SJSA1 (cell line): ENCODE data around the gene CGN. TPM values are rescaled to one million over a fixed set of nuclear protein-coding genes. Genes with fewer than 3 reads are reported as not detected.

Experiments used
- DNase-seq, 2 experiments: peaks; one replicate each; pipeline ENCODE4 v3.0.0-alpha.2; 2015 to 2020; ENCODE audit warnings: low spot score in 2 of 2, low read depth in 1 of 2
- H3K27ac ChIP-seq: fragments of 250-450 bp; sonication (Bioruptor Pico); 2 replicates; pipeline ENCODE4 v1.5.1; 2020; ENCODE audit warnings: mild to moderate bottlenecking, moderate library complexity
- H3K27me3 ChIP-seq: fragments of 250-450 bp; sonication (Bioruptor Pico); replicated peaks from 2 replicates; pipeline ENCODE4 v1.5.1; 2020; ENCODE audit warnings: mild to moderate bottlenecking, moderate library complexity
- H3K36me3 ChIP-seq: fragments of 250-450 bp; sonication (Bioruptor Pico); 2 replicates; pipeline ENCODE4 v1.5.1; 2020; ENCODE audit warnings: mild to moderate bottlenecking
- H3K4me1 ChIP-seq: fragments of 250-450 bp; sonication (Bioruptor Pico); replicated peaks from 2 replicates; pipeline ENCODE4 v1.6.1; 2021; ENCODE audit warnings: mild to moderate bottlenecking
- H3K4me3 ChIP-seq: fragments of 250-450 bp; sonication (Bioruptor Pico); 2 replicates; pipeline ENCODE4 v1.5.1; 2020; ENCODE audit warnings: mild to moderate bottlenecking
- H3K9me3 ChIP-seq: fragments of 250-450 bp; sonication (Bioruptor Pico); replicated peaks from 2 replicates; pipeline ENCODE4 v1.5.1; 2020; ENCODE audit warnings: mild to moderate bottlenecking
- total RNA-seq: library from RNA; depleted of rRNA; stranded (reverse); fragments of >200 nt; shearing (Covaris generic); gene quantifications from 2 replicates; pipeline ENCODE4 v1.2.3, GENCODE V29; 2014; rRNA removed

Gene CGN, protein sequence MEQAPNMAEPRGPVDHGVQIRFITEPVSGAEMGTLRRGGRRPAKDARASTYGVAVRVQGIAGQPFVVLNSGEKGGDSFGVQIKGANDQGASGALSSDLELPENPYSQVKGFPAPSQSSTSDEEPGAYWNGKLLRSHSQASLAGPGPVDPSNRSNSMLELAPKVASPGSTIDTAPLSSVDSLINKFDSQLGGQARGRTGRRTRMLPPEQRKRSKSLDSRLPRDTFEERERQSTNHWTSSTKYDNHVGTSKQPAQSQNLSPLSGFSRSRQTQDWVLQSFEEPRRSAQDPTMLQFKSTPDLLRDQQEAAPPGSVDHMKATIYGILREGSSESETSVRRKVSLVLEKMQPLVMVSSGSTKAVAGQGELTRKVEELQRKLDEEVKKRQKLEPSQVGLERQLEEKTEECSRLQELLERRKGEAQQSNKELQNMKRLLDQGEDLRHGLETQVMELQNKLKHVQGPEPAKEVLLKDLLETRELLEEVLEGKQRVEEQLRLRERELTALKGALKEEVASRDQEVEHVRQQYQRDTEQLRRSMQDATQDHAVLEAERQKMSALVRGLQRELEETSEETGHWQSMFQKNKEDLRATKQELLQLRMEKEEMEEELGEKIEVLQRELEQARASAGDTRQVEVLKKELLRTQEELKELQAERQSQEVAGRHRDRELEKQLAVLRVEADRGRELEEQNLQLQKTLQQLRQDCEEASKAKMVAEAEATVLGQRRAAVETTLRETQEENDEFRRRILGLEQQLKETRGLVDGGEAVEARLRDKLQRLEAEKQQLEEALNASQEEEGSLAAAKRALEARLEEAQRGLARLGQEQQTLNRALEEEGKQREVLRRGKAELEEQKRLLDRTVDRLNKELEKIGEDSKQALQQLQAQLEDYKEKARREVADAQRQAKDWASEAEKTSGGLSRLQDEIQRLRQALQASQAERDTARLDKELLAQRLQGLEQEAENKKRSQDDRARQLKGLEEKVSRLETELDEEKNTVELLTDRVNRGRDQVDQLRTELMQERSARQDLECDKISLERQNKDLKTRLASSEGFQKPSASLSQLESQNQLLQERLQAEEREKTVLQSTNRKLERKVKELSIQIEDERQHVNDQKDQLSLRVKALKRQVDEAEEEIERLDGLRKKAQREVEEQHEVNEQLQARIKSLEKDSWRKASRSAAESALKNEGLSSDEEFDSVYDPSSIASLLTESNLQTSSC
- total RNA-seq = 0.26 and 1.2 TPM in 2 replicates

- Histone ChIP-seq H3K4me1 (peaks cover 25% of the 10 kb centered on the region), H3K27me3 (peaks cover 2% of the 10 kb centered on the region; the same call in 1 of the 2 replicates), H3K4me3 (peak within 1 kb of the TSS; percentile 55), H3K36me3 (no peaks in the 10 kb centered on the region), H3K9me3 (peaks cover 4% of the 10 kb centered on the region; the same call in 1 of the 2 replicates), H3K27ac (no peak within 1 kb of the TSS)
- peak; percentile 43 to 77 for DNase-seq
Observed at GRCh38 chr1:151510957-151511635, at the start of gene CGN. CGN (plus strand) TSS chr1:151511387; CDS start chr1:151518520, 7,133 bp downstream.

DNA sequence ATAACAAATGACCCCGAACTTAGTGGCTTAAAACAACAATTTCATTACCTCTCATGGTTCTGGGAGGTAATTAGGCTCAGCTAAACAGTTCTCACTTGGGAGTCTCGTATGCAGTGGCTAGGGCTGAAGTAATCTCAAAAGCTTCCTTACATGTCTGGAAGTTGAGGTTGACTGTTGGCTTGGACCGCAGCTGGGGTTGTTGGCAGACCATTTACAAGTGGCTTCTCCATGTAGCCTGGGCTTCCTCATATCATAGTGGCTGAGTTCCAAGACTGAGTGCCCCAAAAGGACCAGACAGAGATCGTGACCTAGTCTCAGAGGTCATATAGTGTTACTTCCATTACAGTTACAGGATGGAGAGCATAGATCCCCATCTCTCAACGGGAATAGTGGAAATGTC lies 49.5 kb upstream of the CGN start:
- Histone ChIP-seq H3K4me3 (no peak overlapping the region), H3K36me3 (no peaks in the 10 kb centered on the region; the same call in 1 of the 2 replicates), H3K27me3 (no peaks in the 10 kb centered on the region), H3K4me1 (peaks cover 23% of the 10 kb centered on the region), H3K9me3 (no peaks in the 10 kb centered on the region), H3K27ac (no peak overlapping the region)
- no peak for DNase-seq

GRCh38 chr1:151465026-151465425 lies 46.2 kb upstream of the CGN start:
- no peak for DNase-seq
- Histone ChIP-seq H3K27me3 (no peaks in the 10 kb centered on the region), H3K4me1 (peaks cover 11% of the 10 kb centered on the region), H3K9me3 (no peaks in the 10 kb centered on the region), H3K36me3 (no peaks in the 10 kb centered on the region), H3K27ac (no peak overlapping the region), H3K4me3 (no peak overlapping the region)

DNA sequence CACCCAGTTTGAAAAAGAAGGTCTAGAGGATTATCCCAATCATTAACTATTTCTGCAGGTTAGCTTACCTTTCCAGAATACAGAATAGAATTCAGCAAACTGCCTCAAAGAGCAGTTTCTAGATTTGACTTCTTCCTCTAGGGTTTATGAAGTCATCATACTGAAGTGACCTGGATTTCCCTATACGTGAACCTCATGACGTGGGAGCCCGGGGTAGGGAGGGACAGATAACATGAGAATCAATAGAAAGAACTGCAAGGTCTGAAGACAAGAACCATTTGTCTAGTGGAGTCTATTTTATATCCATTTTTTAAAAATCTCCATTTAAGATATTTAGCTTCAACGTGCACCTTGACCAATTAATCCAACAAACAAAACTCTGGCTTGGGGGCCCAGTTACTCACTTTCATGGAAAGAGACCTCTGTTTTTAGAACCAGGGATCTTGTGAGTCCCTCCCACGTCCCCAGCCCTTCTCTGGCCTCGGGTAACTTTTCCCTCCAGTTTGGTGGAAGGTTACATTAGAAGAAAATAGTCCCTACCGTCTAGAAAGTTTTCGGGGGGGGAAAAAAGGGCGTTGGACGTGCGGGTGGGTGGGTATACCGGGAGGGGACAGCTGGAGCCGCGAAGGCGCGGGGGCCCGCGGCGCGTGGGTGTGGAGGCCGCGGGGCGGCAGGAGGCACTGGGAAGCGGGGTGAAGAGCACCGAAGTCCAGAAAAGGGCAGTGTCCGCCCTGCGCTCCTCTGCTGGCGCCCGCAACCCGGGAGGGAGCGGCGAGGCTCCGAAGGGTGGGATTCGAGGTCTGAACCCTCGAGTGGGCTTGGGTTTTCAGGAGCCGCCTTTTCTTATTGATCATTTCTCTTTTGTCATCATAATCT lies 38.1 kb upstream of the CGN start:
- Histone ChIP-seq H3K36me3 (no peaks in the 10 kb centered on the region), H3K4me3 (peak overlapping the region; percentile 26), H3K27ac (0 out of 2 replicates have a peak overlapping the region, but pooled peaks have one; percentile 39), H3K9me3 (no peaks in the 10 kb centered on the region), H3K27me3 (no peaks in the 10 kb centered on the region), H3K4me1 (peaks cover 10% of the 10 kb centered on the region)
- DNase-seq = peak in 1 of 2 experiments; percentile 20

DNA sequence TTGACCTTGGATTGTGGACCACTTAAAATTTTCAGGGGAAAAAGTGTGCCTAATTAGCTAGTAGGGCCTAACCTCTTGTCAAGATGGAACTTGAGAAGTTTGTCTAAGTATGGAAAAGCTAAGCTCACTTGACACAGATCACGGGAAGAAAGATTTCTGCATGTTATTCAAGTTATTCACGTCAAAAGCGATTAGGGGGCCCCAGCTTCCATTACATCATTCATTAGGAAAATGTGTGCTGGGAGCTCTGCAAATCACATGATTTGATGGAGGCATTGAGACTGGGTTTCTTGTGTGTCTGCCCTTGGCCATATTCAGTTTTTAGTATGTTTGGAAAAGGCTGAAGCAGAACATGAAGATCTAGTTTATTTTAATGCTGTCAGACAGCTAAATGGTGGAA lies 36.4 kb upstream of the CGN start:
- no peaks in the 10 kb centered on the region for H3K27me3 ChIP-seq

DNA sequence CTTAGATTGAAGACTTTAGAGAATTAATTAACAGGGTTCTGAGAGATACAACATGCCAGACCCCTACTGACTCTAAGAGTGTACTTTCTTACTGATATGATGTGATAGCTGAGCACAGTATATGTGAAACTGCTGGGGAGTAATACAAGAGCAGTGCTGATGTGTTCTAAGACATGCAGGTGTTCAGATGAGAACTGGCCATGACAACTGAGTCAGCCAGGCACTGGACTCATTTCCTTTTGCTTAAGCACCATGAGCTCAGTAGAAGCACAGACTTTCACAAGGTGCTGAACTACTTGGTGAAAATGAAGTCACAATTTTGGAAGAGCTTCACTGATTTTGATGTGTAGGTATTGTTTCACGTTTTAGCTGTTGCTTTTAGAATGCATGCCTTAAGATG lies 36.0 kb upstream of the CGN start:
- Histone ChIP-seq H3K9me3 (no peaks in the 10 kb centered on the region), H3K27ac (no peak overlapping the region), H3K4me3 (no peak overlapping the region), H3K36me3 (no peaks in the 10 kb centered on the region), H3K27me3 (no peaks in the 10 kb centered on the region), H3K4me1 (peaks cover 30% of the 10 kb centered on the region)
- DNase-seq = no peak

More for the DNA sequence above, 36.4 kb upstream of the CGN start:
- peaks cover 26% of the 10 kb centered on the region for H3K4me1 ChIP-seq
- DNase-seq = no peak
- no peak overlapping the region for H3K27ac ChIP-seq
- no peaks in the 10 kb centered on the region for H3K36me3 ChIP-seq
- H3K9me3 ChIP-seq = no peaks in the 10 kb centered on the region
- no peak overlapping the region for H3K4me3 ChIP-seq

- Histone ChIP-seq H3K27ac (no peak overlapping the region), H3K36me3 (no peaks in the 10 kb centered on the region), H3K4me1 (peaks cover 31% of the 10 kb centered on the region), H3K27me3 (no peaks in the 10 kb centered on the region), H3K9me3 (no peaks in the 10 kb centered on the region), H3K4me3 (no peak overlapping the region)
- peak; percentile 56 to 60 for DNase-seq
Observed at GRCh38 chr1:151476083-151476482, 35.1 kb upstream of the CGN start.

DNA sequence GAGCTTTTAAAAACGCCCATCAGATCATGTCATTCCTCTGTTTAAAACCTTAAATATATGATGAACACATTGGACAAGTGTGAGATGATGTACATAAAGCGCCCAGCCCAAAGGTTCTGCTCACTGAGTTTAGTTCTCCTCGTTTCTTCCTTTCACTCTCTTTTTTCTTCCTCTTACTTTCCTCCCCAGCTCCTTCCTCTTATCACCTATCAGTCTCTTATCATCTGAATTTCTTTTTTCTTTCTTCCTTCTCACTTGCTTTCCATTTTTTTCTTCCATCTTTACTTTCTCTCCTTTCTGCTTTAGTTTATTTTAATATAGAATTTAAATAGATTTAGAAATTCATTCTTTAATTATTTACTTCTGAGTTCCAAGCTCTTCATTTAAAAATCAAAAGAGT lies 34.1 kb upstream of the CGN start:
- Histone ChIP-seq H3K27me3 (no peaks in the 10 kb centered on the region), H3K9me3 (peaks cover 1% of the 10 kb centered on the region), H3K27ac (no peak overlapping the region), H3K4me3 (no peak overlapping the region), H3K36me3 (no peaks in the 10 kb centered on the region), H3K4me1 (peaks cover 31% of the 10 kb centered on the region)
- no peak for DNase-seq

DNA sequence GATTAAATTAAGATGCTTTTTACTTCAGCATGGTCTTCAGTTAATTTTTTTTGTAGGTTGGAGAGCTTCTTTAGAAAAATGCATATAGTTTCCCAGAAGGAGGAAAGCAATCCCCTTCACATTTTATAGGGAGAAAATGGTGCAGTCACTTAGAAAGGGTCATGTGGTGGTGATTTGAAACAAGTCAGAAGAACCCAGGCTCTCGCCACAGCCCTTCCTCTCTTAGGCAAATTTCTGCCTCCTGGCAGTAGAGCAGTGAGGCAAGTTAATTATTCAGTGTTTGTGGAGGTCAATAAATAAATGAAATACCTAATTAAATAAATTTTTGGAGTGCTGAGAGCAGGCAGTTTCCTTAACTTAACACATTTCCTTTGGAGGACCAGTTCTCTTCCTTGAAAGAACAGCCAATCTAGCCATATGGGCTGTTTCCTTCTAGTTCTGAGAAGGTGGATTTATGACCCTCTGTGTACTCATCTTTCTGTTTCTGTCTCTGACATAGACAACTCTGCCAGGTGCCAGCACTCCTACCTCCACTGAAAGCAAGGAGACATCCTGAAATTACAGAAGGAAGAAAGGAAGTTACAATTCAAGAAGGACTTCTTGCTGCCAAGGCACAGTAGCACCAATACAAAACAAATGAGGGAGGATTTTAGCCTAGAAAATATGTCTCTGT lies 32.9 kb upstream of the CGN start:
- peak overlapping the region; percentile 92 for H3K27ac ChIP-seq
- H3K9me3 ChIP-seq = peaks cover 6% of the 10 kb centered on the region
- no peaks in the 10 kb centered on the region for H3K36me3 ChIP-seq
- peaks cover 31% of the 10 kb centered on the region for H3K4me1 ChIP-seq
- H3K27me3 ChIP-seq = no peaks in the 10 kb centered on the region
- no peak overlapping the region for H3K4me3 ChIP-seq
- DNase-seq = peak in 1 of 2 experiments; percentile 22

DNA sequence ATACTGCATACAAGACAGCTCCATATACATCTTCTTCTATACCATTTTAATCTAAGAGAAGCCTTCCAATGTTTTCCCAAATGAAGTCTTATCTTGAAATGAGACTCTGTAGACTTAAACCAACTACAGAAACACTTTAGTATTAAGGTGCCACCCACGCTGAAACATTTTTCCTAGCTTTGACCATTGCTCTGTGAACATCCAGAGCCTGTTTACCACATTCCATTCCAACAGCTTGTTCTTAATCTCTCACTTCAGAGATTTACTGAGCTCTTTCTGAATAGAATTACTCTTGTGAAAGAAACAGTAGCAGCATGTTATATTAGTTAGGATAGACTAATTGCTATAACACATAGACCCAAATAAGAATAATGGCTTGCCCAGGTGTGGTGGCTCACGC lies 32.3 kb upstream of the CGN start:
- peak overlapping the region; percentile 92 for H3K27ac ChIP-seq
- H3K4me3 ChIP-seq = no peak overlapping the region
- DNase-seq = peak in 1 of 2 experiments; percentile 70
- peaks cover 6% of the 10 kb centered on the region for H3K9me3 ChIP-seq
- H3K27me3 ChIP-seq = no peaks in the 10 kb centered on the region
- H3K4me1 ChIP-seq = peaks cover 31% of the 10 kb centered on the region
- H3K36me3 ChIP-seq = no peaks in the 10 kb centered on the region

- no peaks in the 10 kb centered on the region for H3K36me3 ChIP-seq
- DNase-seq = peak; percentile 68 to 86
- H3K4me3 ChIP-seq = no peak overlapping the region
- peaks cover 31% of the 10 kb centered on the region for H3K4me1 ChIP-seq
- H3K27me3 ChIP-seq = no peaks in the 10 kb centered on the region
- peaks cover 6% of the 10 kb centered on the region for H3K9me3 ChIP-seq
- peak overlapping the region; percentile 92 for H3K27ac ChIP-seq
Observed at GRCh38 chr1:151479462-151479861, 31.7 kb upstream of the CGN start.

- Histone ChIP-seq H3K36me3 (no peaks in the 10 kb centered on the region), H3K4me3 (no peak overlapping the region), H3K27me3 (no peaks in the 10 kb centered on the region), H3K4me1 (peaks cover 26% of the 10 kb centered on the region), H3K27ac (no peak overlapping the region), H3K9me3 (peaks cover 6% of the 10 kb centered on the region)
- no peak for DNase-seq
Observed at GRCh38 chr1:151482017-151482416, 29.2 kb upstream of the CGN start.
